Smooth muscle cell of the coronary artery (primary cell): ENCODE data around the gene TENT5D. TPM values are rescaled to one million over a fixed set of nuclear protein-coding genes. Genes with fewer than 3 reads are reported as not detected.

Experiments
- total RNA-seq: library from RNA; depleted of rRNA; stranded (reverse); fragments of >200 nt; gene quantifications from 2 replicates; pipeline ENCODE4 v1.2.3, GENCODE V29; 2014; ENCODE audit warnings: low replicate concordance

The TENT5D gene
- total RNA-seq, result 0.12 TPM in 1 of 2 replicates, not detected in the other

DNA sequence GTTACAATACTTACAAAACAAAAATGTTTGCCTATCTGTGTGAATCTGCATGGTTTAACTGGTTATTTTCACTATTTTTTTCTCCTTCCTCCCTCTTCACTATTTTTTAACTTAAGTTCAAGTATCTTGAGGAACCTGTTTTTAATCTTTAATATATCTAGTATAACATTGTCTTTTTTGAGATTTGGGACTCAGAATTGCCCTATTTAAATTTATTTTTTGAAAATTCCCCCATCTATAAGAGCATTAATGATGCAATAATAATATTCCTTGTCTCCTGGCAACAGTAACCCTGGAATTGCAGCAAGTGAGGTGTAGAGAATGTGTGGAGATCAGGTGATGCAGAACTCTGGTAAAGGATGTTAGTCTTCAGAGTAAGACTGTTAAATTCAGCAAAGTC lies at the start of gene TENT5D:
Gene TENT5D (plus strand): TSS at position 301 of the 400 bp plus-strand sequence. CDS start 22,093 bp downstream, outside the sequence.

